ENCODE data around the gene POU6F2.

POU6F2 gene

DNA sequence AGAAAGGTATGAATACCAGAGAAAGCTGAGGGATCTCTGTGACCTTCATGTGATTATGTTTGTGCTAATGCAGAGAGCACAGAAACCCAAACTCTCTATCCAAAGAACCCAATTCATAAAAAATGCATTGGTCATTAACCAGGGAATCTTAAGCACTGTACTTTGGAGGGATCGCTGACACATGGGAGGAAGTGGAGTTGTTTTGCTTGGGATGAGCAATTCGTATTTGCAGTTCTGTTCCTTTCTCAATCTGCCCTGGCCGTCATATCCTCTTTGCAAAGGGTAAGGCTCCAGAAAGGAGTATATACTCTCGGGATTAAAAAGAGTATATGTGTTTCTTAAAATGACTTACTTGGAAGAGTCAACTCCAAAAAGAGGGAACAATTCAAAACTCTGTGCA, 221.3 kb downstream of the POU6F2 start:
- DNase-seq, result no peak

DNA sequence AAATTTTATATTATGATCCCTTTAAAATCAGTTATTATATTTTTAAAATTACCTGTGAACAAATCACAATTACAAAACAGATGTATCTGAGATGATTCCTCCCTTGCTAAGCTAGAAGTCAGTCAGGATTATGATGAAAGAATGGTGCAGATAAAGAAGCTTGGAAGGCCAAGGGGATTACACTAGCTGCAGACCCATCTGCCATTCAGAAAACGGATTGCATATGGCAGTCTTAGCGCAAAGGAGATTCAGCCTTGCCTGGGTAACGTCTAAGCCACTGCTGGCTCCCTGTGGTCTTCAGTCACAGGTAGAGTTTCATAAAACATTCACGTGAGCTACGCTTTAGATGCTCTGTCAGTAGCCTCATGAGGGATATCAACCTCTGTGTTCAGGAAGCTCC, 222.2 kb downstream of the POU6F2 start:
- no peak for DNase-seq

DNA sequence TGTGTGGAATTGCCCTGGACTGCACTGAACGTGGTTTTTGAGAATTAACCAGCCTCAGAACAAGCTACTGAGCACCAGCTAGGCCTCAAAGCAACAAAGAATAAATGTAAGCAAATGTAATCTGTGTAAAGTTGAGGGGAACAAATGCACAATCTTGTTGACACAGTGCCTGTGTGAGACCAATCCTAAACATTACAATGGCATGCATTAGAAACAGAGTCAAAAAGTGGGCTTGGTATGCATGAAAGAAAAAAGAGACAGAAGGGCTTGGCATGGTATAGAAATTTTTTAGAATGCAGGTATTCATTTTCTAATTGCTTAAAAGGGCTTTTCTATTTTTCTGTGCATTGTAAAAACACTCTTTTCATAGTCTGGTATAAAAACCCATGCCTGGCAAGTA, 224.3 kb downstream of the POU6F2 start:
- DNase-seq, result no peak

DNA sequence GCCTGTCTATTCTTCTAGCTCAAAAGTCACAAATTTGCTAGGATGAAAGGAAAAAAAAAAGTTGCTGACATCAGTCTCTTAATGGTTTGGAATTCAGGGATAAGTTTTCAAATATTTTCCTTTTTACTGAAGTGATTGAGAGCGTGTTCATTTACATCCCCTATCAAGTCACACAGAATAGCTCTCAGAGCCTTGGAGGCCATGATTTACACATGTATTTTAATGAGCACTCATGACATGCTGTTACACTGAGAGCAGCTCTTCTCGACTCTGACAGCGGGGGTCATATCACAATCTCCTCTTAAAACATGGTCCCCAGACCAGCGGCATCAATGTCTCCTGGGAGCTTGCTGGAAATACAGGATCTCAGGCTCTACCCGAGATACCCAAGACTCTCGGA, 232.7 kb downstream of the POU6F2 start:
- no peak for DNase-seq

DNA sequence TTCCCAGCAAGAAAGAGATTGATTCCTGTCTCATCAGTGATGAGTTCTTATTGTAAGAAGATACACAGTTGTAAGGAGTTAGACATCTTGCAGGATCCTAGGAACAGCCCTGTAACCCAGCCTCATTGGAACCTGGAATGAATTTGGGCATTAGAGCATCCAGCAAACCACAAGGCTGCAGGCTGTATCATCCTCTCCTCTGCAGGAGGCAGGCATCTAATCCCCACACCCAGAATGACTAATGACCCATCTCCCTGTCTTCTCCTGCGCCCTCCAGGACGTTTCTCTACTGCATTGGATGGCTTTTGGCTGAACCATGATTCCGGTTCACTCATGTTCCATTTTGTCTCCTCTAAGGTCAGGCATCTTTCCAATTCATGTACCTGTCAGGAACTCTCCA, 233.9 kb downstream of the POU6F2 start:
- no peak for DNase-seq

DNA sequence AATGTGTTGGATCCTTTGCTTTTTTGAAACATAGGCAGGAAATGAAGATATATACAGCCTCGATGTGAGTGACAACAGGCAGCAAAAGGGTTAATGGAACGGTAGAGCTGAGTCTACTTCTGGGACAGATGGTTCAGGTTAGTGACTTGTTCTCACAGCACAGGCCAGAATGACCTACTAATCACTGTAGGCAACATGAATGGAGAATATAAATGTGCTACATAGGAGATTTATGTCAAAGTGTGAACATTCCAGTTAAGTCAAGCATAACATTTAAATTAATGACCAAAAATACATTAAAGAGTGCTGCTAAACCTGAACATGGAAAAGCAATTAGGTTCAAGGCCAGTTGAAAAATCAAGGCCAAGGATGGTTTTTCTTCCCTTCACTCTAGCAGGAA, 235.2 kb downstream of the POU6F2 start:
- DNase-seq, result no peak

DNA sequence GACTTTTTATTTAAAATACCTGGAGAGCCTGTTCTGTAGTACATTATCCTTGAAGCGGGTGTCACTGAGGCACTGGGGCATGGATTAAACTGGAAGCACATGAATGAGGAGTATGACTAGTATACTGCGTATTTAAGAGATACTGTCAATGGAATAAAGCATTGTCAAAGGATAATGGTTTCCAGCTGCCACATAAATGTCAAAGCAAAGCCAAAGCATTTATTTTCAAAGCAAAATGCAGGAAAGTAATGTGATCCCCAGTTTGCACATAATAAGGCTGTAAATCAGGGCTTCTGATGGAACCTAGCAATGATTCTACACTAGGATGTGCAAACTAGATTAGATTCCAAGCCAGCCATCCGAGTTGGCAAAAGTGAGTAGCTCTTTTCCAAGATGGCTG, 240.1 kb downstream of the POU6F2 start:
- DNase-seq, result no peak

DNA sequence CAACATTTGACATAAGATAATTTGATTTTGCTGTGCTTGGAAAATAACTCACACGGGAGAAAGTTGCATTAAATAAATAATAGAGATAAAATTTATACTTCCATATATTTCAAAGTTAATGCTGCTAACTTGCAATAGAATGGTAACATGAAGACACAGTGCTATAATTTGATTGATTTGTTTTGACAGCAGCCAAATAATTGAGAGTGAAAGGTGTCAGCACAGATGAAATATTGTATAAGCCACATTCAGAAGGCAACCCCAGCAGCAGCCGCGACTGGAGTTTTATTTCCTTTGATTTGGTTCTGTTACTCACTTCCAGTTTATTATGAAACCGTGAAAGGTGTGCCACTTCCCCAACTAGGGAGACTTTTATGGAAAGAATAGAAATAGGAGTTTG, 242.2 kb downstream of the POU6F2 start:
- DNase-seq, result no peak

DNA sequence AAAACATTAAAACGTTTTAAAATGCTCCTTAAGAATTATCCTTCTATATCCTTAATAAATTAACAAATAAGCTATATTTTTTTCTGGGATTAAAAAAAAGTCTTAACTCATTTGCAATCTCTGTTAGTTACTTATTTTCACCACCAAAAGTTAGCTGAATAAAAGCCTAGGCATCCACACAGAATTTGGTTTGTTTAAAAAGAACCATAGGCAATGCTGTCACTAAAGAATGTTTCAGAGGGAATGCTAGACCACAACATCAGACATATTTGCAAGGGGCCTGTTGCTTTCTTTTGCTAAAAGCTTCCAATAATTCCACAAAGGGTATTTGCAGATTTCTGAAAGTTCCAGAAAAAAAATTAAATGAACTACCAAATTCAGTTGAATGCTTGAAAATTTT, 244.2 kb downstream of the POU6F2 start:
- DNase-seq, result no peak

DNA sequence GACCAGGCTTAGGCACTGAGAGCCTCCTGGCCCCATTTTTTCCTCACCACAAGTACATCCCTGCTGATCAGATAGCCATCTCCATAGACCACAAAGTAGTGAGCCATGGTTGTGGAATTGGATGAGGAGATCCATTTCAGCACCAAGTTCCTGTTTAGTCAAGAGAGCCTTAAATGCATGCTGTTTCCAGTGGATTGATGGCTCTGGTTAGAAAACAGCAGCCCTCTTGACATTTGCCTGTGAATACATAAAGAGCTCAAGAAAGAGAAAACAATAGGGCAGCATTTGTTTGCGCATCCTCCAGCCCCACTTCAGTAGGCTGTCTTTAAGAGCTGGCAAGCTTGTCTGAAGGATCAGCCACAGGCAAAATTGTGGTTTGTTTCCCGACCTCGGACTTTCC, 251.2 kb downstream of the POU6F2 start:
- DNase-seq, result no peak

DNA sequence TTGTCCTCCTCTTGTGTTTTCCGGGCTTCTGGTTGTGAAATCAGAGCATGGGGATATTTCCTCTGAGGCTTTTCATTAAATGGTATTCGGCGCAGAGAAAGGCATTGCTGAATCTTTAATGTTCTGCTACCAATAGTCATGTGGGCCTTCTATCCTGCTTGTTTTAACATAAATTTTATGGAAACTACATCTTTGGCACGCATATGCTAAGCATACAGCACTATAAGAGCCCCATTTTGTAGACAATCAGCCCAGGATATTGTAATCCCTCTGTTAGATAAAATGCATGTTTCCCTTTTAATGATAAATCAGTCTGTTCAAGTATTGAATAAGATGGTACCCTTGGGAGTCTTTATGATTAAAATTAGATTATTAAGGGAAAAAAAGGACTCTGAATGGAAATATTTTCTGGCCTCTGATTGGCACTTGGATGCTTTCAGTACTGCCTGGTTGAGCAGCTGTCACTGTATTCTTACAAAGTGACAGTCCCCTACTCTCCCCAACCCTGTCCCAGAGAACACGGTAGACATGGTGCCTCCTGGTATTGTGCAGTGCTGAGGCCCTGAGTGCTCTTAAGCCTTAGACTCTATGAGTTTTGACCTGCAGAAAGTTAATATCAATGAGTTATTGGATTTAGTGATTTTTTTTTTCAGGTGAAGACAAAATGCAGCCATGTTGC, 256.3 kb downstream of the POU6F2 start:
- no peak for DNase-seq

DNA sequence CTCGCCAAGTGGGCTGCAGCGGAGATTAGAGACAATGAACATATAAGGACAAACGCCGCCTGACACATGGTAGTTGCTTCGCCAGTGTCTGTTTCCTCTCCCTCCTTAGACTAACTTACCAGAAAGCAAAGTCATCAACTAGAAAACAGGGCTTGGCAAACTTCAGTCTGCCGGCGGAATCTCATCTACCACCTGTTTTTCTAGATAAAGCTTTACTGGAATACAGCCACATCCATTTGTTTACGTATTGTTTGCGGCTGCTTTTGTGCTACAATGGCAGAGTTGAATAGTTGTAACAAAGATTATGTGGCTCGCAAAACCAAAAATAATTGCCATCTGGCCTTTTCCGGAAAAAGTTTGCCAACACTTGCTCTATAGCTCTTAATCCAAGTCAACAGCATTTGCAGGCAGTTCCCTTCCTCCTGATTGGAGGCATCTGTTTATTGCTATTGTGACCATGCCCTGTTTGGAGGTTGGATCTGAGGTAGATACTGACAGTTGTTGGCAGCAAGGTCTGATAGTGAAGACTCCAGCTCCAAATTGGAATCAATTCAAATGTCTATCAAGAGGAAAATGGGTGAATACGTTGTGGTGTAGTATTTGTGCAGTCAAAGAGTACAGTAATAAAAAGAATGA, 260.6 kb downstream of the POU6F2 start:
- DNase-seq, result no peak

DNA sequence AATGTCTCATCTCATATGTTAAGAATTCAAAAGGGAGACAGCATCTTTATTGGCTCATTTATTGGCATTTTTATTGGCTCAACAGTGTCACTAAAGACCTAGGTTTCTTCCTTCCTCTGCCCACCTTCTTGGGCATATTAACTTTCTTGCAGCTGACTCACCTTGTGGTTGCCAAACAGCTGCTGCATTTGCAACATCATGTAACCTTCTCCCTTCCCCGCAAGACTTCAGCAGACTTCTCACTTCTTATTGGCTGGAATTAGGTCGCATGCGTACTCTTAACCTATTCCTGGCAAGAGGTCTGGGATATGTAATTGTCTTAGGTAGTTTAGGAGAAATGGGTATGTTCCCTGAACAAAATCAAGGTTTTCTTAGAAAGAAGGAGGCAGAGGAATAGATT, 263.2 kb downstream of the POU6F2 start:
- no peak for DNase-seq

DNA sequence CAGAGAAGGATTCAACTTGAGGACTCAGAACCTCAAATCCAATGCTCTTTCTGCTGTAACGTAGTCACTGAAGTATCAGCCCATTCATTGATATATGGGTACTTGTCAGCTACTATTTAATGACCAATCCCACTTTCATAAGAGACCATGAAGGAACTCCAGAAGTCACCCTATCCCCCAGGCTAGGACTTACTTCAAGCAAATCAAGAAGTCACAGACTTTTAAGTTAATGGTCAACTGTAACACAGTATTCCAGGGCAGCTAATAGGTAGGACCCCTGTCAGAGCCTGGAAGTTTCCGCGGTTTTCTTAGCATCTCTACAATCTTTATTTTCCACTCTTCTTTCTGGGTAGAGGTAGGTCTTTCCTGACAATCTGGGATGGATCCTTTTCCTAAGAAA, 269.9 kb downstream of the POU6F2 start:
- DNase-seq, result no peak

DNA sequence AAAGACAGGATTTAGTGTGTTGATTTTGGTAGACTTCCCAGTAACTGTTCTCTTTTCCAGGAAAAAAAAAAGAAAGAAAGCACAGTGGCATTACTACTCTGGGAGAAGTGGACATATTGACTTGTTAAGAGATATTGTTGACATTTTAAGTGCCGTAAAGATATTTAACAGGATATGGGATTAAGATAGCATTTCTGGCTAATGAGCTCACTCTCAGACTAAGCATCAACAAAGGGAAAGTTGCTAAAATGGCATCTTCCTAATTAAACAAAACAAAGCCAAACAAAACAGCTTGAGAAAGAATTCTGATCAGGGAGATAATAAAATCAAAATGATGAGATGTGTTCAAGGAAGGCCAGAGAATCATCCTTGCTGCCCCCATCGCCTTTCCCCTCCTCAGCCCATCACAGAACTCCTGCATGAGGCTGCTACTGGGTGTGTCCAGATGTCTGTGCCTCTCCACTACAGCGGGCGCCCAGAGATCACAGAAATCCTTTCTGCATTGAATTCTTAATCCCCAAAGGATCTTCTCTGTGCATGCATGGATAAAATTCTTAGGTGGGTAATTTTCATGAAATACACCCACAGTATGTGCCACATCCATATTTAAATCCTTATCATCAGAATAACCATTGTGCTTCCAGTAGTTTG, 270.5 kb downstream of the POU6F2 start:
- DNase-seq, result no peak

DNA sequence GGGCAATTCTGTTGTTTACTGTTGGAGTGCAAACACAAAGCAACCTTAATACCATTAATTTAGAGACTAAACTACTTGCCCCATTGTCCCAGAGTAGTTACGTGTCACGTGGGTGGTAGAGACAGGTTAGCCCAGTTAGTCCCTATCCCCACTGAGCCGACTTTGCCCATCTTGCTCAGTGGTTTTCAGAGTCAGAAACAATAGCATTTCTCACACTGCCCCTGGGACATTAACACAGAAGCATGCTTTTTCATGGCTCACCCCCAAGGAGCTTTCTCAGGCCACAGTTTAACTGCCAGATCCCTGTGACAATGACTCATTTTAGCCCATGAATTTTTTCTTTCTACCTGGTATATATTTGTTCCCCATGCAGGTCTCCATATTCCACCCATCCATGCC, 271.0 kb downstream of the POU6F2 start:
- DNase-seq, result no peak

DNA sequence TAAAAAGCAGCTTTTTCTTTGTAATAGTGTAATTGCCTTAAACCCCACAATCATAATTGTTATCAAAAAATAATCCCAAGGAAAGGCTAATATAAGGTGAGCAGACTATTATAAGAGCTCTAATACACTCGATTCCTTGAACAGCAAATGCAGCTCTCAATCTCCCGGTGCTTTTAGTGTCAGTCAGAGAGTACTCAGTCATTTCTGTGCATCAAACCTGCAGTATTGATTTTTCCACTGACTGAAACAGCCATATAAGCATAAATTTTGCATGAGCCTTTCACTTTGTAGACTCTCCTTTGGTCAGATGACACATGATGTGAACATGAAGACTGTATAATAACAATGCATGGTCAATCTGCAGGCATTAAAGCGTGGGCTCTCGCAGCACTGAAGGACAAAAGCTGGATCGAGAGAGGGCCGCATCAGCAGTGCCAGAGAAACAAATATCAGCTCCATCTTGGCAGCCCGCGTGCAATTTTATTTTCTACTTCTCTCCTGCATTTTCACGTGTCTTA, 272.0 kb downstream of the POU6F2 start:
- no peak for DNase-seq

DNA sequence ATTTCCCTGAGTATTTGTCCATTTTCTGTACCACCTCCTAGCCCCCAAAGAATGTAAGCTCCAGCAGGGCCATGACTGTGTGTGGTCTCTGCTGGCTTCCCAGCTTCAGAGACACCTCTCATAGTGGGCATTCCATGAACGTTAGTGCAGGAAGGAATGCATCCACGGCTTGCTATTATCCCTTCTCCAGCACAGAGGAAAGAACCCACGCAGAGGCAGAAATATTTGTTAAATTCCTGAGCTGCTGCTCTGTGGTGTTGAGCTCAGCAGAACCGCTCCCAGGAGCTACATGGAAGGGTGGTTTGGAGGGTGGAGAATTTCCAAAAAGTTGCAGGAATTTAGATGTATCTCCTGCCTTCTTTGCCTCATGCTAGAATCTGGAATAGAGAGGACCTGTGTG, 275.2 kb downstream of the POU6F2 start:
- DNase-seq, result no peak

DNA sequence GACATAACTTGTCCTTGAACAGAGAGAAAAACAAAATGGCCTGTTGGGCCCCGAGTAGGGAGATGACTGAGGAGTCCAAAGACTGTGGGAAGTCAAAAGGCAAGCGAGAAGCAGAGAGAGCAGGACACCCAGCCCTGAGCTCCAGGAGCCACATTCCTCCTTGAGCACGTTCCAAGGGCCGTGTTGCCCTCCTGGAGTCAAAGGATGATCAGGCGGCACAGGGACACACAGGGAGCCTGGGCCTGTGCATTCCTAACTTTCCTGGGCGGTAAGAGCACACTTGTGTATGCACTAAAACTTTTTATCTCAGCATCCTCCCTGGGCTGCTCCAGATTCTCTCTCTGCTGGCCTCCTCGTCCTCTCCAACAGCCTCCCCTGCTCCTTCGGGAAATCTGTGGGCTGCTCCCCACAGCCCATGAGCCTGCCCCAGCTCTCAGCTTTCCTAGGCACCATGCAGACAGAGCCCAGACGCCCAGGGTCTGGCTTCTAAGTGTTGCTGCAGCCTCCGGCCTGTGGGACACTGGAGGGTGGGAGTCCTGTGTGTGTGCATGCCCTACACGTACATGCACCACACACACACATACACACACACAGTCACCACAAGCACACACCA, 281.8 kb downstream of the POU6F2 start:
- DNase-seq, result no peak

DNA sequence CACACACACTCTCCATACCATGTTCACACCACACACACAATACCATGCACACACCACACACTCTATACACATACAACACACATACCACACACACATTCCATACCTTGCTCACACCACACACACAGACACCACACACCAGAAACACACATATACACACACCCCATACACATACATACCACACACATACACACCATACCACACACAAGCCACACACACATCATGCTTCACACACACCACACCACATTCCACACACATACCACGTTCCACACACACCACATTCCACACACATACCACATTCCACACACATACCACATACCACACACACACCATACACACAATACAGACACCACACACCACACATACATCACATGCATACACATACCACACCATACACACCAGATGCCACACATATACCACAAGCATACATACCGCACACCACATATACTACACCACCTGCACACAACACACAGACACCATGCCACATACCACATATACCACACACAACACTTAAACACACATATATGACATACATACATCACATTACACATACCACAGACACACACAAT, 282.7 kb downstream of the POU6F2 start:
- no peak for DNase-seq

DNA sequence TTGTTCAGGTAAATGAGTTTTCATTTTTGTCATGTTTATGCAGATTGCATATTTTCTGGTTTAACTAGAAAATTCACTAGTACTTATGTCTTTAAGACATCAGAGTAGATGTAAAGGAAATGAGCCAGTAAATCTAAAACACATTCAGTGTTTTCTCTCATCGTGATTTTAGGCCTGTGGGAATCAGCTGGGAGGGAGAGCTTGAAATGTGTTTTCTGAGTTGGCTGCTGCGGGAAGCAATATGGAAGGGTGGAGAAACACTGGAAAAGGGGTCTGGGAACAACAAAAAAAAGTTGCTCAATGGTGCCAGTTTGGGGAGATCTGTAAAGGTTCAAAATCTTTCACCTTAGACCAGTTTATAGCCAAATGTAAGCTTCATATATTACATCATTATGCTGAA, 284.1 kb downstream of the POU6F2 start:
- DNase-seq, result no peak

DNA sequence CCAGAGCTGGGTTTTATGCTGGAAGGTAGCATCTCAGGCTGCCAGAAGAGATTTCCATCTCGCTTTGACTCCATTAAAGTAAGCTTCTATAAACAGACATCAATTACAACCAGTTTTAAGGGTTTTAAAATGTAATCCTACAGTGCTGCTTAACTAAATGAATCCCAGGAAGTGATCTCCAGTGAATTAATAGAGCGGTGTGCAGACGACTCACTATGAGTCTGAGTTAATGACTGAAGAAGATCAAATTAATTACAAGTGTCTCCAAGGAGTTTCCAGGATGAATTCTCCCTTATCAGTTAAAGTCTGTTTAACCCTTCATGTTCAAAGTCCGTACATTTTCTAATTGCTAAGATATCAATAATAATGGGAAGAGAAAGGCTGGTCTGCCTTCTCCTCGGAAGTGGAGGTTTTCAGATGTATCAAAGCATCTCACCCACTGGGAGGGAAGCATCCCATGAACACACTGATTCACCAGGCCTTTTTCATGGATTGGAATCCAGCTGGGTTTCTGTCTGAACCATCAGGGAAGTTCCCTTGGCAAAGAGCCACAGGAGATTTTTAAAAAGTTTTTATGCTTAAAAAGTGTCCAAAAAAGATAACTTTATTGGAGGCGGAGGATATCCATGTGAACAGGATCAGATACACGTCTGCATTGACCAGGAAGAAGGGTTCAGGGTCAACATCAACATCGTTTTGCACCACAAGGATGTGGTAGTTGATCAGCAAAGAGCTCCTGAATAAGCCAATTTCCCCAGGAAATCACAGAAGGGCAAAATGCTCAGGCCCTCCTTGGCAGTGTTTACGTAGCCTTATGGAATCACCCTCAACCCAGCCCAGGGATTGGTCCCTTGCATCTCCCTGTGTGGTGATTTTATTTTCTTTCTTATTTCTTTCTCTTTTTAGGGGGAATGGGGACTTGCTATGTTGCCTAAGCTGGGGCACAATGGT, 288.2 kb downstream of the POU6F2 start:
- no peak for DNase-seq
